ENCODE data around the gene CAMK2N1. TPM values are rescaled to one million over a fixed set of nuclear protein-coding genes. Genes with fewer than 3 reads are reported as not detected.

The CAMK2N1 gene
- total and polyA plus RNA-seq, 2 of the 13 experiments (the other 11 are each of a cell fraction or from before 2014, with no cell fraction given) = 38.0 to 38.6 TPM

DNA sequence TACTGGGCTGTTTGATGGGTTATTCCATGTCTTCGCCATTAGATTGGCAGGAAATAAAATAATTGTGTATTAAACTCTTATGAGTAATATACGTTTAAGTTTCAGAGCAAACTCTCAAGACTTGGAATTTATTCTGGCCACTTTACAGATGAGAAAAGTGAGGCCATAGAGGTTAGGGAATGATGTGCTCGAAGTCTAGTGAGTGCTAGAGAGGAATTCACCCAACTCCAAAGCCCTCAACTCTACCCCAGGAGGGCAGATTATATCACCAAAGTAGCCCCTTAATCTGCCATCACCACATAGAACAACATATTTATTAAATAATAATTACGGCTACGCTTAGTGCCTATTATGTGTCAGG, 22.4 kb upstream of the CAMK2N1 start (continued):
- TF ChIP-seq ETV6 (CRISPR knock-in tag; conservative IDR thresholded peaks at IDR 0.05) (0 out of 2 replicates have a peak, but pooled peaks have one; percentile 7), DR1 (CRISPR knock-in tag; IDR thresholded peaks at IDR 0.05) (no peak), ZNF138 (CRISPR knock-in tag; IDR thresholded peaks at IDR 0.05; ENCODE audit: low read depth) (no peak)

DNA sequence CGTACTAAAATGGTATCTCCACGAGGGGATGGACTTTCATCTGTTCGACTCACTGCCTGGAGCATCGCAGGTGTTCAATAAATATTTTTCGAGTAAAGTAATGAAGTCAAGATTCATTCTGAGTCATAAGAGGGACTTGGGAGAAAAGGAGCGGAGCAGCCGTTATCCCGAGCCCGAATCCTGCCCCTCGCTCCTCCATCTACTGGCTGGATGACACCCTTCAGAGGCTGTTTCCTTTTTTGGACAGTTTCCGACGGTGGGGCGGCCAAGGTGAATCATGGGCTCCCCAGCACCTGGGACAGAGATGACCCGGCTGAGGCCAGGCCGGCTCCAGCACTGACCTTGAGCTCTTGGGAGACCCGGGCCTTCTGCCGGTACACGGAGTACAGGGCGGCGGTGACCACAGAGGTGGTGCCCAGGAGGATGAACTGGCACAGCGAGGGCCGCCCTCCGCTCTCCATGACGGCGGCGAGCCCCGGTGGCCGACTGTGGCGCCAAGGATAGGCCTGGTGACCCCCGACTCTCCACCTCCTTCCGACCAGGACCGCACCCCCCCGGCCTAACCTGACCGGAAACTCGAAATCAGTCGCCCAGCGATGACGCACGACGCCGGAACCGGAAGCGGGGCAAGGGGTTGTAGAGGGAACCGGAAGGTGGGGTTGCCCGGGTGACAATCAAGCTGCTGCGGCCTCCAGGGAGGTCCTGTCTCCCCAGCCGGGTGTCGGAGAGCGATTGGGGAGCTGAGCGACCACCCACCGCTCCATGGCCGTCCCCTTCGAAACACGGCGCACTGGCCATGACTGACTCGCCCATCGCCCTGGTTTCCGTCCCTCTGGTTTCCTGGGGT, 21.8 kb upstream of the CAMK2N1 start, which contains the start of gene MUL1:
Gene MUL1, minus strand, starts transcription at position 588 of the 847 bp plus-strand sequence. Its CDS starts 127 bp downstream, at position 461.
- peak within 1 kb of the TSS; percentile 86 for H3K9ac ChIP-seq (ENCODE audit: insufficient read depth, low read depth, low read length)
- peaks cover 21% of the 10 kb centered on the region for H3K4me1 ChIP-seq (ENCODE audit: insufficient read depth, low read length)
- ChIA-PET CTCF (ENCODE audit: low intra/inter-chr PET ratio, low total read pairs) (no interaction called here), POLR2A (interaction anchor here (0.9 to 2.1 kb wide), 9 partner anchors 10 to 126 kb away, joined by 3 to 12 read pairs (median 4); partner anchors contain the start of genes CAMK2N1 and FAM43B)
- ATAC-seq (peak; percentile 95), FAIRE-seq (peak; percentile 88), DNase-seq (ENCODE audit: low spot score) (peak; percentile 89)
- peaks cover 3 to 13% of the 10 kb centered on the region in 2 experiments; a peak in 4 of 5 replicates for H3K36me3 ChIP-seq (replicated peaks in 1 of 2; ENCODE audit: control insufficient read depth in 1 of 2, insufficient read depth in 2 of 2, low read length in 2 of 2)
- peak within 1 kb of the TSS; percentile 68 for H2AFZ ChIP-seq (ENCODE audit: low read length)
- H3K27me3 ChIP-seq (ENCODE audit: control insufficient read depth in 1 of 2, insufficient read depth in 2 of 2, low read length in 2 of 2) = peaks cover 0 to 10% of the 10 kb centered on the region in 2 experiments; a peak in 3 of 5 replicates
- in situ Hi-C loops (cut with HindIII; ENCODE audit: extremely low pct_ligation_motif_present, low pct_unique_long_range_greater_than_20kb) (no loop called here), intact Hi-C loops (cut with micrococcal nuclease; ENCODE audit: unreplicated experiment) (no loop called here)
- 4% methylated on average over 23 of the region's 58 CpGs for WGBS (ENCODE audit: low lambda C conversion rate)
- peak within 1 kb of the TSS; percentile 74 to 96 (median 89) for H3K4me3 ChIP-seq (replicated peaks in 1 of 3; ENCODE audit: insufficient read depth in 1 of 3, low read depth in 2 of 3, low read length in 3 of 3)
- H4K20me1 ChIP-seq (ENCODE audit: insufficient read depth, low read length) = no peaks in the 10 kb centered on the region
- peak within 1 kb of the TSS; percentile 71 for H3K27ac ChIP-seq (ENCODE audit: extremely low read length, insufficient read depth, low read length)
- H3K9me3 ChIP-seq (ENCODE audit: low read length) = no peaks in the 10 kb centered on the region
- peaks cover 35% of the 10 kb centered on the region for H3K79me2 ChIP-seq (ENCODE audit: insufficient read depth, low read length)
- TSS peak; percentile 83 for BruUV-seq (replicated peaks)
- peak within 1 kb of the TSS; percentile 87 for H3K4me2 ChIP-seq (ENCODE audit: low read depth, low read length)
- TF ChIP-seq ZNF333 (CRISPR knock-in tag; IDR thresholded peaks at IDR 0.05; ENCODE audit: borderline replicate concordance) = 0 out of 2 replicates have a peak, but pooled peaks have one; percentile 28
- TF ChIP-seq PAWR (CRISPR knock-in tag; IDR thresholded peaks at IDR 0.05; ENCODE audit: borderline replicate concordance) = no peak
- peak; percentile 88; the same call in 1 of the 2 replicates for TF ChIP-seq ZNF703 (CRISPR knock-in tag; IDR thresholded peaks at IDR 0.05; ENCODE audit: borderline replicate concordance)
- peak; percentile 76 for TF ChIP-seq REPIN1 (CRISPR knock-in tag; IDR thresholded peaks at IDR 0.05; ENCODE audit: borderline replicate concordance, low read depth)
- no peak; the same call in 1 of the 2 replicates for TF ChIP-seq ZNF44 (CRISPR knock-in tag; IDR thresholded peaks at IDR 0.05)
- peak; percentile 99 for TF ChIP-seq CREM (IDR thresholded peaks at IDR 0.05)
- TF ChIP-seq CREM (CRISPR knock-in tag; IDR thresholded peaks at IDR 0.05) = peak; percentile 71
- TF ChIP-seq, protein P1, sequence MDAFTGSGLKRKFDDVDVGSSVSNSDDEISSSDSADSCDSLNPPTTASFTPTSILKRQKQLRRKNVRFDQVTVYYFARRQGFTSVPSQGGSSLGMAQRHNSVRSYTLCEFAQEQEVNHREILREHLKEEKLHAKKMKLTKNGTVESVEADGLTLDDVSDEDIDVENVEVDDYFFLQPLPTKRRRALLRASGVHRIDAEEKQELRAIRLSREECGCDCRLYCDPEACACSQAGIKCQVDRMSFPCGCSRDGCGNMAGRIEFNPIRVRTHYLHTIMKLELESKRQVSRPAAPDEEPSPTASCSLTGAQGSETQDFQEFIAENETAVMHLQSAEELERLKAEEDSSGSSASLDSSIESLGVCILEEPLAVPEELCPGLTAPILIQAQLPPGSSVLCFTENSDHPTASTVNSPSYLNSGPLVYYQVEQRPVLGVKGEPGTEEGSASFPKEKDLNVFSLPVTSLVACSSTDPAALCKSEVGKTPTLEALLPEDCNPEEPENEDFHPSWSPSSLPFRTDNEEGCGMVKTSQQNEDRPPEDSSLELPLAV (CRISPR knock-in tag; conservative IDR thresholded peaks at IDR 0.05; ENCODE audit: low read depth) = no peak
- peak; percentile 94 for TF ChIP-seq RBFOX2 (IDR thresholded peaks at IDR 0.05; ENCODE audit: low read depth, low read length)
- no peak for TF ChIP-seq MAFF (IDR thresholded peaks at IDR 0.05; ENCODE audit: low read depth, low read length)
- TF ChIP-seq SPEN (CRISPR knock-in tag; IDR thresholded peaks at IDR 0.05; ENCODE audit: low read depth) = peak; percentile 99
- TF ChIP-seq AGO2 (optimal IDR thresholded peaks at IDR 0.05; ENCODE audit: low read depth, low read length) = peak; percentile 64
- peak; percentile 78 for TF ChIP-seq HCFC1 (IDR thresholded peaks at IDR 0.05; ENCODE audit: low read depth, low read length)
- TF ChIP-seq, protein P2, sequence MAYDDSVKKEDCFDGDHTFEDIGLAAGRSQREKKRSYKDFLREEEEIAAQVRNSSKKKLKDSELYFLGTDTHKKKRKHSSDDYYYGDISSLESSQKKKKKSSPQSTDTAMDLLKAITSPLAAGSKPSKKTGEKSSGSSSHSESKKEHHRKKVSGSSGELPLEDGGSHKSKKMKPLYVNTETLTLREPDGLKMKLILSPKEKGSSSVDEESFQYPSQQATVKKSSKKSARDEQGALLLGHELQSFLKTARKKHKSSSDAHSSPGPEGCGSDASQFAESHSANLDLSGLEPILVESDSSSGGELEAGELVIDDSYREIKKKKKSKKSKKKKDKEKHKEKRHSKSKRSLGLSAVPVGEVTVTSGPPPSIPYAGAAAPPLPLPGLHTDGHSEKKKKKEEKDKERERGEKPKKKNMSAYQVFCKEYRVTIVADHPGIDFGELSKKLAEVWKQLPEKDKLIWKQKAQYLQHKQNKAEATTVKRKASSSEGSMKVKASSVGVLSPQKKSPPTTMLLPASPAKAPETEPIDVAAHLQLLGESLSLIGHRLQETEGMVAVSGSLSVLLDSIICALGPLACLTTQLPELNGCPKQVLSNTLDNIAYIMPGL (CRISPR knock-in tag; IDR thresholded peaks at IDR 0.05; ENCODE audit: borderline replicate concordance in 1 of 2, low read depth in 1 of 2) = peak in 1 of 2 experiments; percentile 75; a peak in 2 of 4 replicates
- TF ChIP-seq ATF7-NPFF (CRISPR knock-in tag; IDR thresholded peaks at IDR 0.05; ENCODE audit: low read depth) = peak; percentile 78
- TF ChIP-seq ZSCAN29 (CRISPR knock-in tag; conservative IDR thresholded peaks at IDR 0.05) = no peak
